ENCODE measurements around the gene MAP3K6.

MAP3K6 gene

DNA sequence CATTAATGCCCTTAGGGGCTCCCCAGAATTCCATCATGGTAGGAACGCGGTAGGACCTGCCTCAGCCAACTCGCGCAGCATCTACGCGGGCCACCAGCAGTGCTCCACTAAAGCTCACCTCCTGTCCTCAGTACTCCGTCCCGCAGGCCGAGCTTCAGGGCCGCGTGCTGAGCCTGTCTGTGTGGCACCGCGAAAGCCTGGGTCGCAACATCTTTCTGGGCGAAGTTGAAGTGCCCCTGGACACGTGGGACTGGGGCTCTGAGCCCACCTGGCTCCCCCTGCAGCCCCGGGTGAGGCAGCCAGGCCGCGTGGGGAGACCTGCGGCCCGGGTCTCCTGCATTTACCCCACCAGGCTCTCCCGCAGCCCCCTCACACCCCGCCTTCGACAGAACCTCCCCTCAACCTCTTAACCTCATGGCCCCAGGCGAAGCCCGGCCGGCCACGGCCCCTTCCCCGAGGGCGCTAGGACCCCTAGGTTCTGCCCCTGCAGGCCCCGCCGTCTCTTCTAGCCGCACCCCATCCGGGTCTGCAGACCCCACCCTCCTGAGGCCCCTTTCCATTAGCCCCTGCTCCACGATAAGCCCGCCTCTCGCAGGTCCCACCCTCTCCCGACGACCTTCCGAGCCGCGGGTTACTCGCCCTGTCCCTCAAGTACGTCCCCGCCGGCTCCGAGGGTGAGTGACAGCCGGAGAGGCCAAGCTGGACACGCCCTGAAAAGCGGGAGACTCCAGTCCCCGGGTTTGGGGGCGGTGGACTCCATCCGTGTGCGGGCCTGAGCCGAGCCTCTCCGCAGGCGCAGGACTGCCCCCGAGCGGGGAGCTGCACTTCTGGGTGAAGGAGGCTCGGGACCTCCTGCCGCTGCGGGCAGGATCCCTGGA, 15.9 kb downstream of the MAP3K6 start:
- H3K4me3 Mint-ChIP-seq, result no peak overlapping the region
- H3K36me3 Mint-ChIP-seq, result peaks cover 22% of the 10 kb centered on the region
- H3K4me1 Mint-ChIP-seq, result peaks cover 22% of the 10 kb centered on the region
- no peak overlapping the region for H3K27ac Mint-ChIP-seq
- H3K9me3 Mint-ChIP-seq, result no peaks in the 10 kb centered on the region
- no peaks in the 10 kb centered on the region for H3K27me3 Mint-ChIP-seq
- no peak for DNase-seq
- CTCF ChIA-PET, result no interaction called here

DNA sequence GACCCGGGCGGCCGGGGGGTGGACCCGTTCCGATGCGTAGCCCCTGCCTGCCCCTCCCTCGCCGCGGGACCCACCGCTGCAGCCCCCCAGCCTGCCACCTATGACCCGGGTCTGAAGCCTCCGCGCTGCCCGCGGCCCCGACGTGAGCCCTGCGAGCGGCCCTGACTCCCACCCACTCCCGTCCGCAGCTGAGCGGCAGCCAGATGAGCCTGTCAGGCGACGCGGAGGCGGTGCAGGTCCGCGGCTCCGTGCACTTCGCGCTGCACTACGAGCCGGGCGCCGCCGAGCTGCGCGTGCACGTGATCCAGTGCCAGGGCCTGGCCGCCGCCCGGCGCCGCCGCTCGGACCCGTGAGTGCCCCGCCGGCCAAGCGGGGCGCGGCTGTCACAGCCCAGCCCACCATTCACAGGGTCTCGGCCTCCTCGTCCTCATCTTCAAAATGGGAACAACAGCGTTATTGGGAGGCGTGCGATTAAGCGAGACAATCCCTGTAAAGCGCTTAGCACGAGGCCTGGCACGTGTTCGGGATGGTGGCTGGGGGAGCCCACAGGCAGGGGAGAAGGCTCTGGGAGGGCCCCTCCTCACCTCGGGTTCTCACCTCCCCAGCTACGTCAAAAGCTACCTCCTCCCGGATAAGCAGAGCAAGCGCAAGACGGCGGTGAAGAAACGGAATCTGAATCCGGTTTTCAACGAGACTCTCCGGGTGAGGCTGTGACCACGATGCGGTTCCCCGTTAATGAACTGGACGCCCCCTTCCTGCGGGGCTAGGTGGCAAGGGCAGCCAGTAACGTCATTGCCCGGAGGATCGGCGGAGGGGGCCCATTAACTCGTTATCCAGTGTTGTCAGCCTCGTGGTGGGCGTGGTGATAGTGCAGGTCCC, 16.7 kb downstream of the MAP3K6 start:
- Mint-ChIP-seq H3K27ac (no peak overlapping the region), H3K36me3 (peaks cover 27% of the 10 kb centered on the region), H3K9me3 (no peaks in the 10 kb centered on the region), H3K4me1 (peaks cover 22% of the 10 kb centered on the region), H3K27me3 (no peaks in the 10 kb centered on the region), H3K4me3 (no peak overlapping the region)
- no peak for DNase-seq
- CTCF ChIA-PET, result interaction anchor here (0.9 to 1.7 kb wide), 3 partner anchors 16 to 27 kb away, joined by 3 read pairs; partner anchors contain the start of gene MAP3K6

DNA sequence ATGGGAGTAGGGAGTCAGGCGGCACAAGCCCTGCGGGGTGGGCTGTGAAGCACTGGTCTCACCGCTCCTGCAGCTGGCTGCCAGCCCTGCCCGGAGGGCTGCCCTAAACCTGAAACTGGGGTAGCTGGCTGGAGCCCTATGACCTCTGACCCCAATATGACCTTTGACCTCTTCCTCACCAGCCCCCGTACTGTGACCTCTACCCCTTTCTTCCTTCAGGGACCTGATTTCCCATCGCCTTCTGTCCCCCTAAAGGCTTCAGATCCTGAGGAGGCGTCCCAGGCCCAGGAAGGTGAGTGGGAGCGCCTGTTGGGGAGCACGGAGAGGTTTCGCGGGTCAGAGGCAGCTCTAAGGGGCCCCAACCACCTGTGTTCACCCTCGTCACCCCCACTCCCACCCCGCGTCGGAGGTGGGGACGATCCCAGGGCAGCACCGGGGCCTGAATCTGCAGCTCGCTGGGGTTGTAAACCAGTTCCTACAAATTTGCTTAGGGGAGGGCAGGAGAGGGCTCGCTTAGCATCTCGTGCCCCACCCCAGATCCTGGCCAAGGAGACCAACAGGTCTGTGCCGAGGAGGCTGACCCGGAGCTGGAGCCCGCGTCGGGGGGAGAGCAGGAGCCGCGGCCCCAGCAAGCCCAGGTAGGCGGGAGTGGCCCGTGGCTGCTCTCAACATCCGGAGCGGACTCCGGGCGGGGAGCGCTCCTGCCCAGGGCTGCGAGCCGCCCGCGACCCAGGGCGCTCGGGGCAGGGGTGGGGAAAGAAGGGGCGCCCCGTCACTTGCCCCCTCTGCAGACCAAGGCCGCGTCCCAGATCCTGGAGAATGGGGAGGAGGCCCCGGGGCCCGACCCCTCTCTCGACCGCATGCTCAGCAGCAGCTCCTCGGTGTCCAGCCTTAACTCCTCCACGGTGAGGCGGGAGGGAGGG, 17.6 kb downstream of the MAP3K6 start:
- CTCF ChIA-PET, result interaction anchor here (0.9 to 1.7 kb wide), 4 partner anchors 8 to 26 kb away, joined by 3 to 4 read pairs (median 3); partner anchors contain the start of gene MAP3K6
- Mint-ChIP-seq H3K36me3 (peaks cover 30% of the 10 kb centered on the region), H3K9me3 (no peaks in the 10 kb centered on the region), H3K4me3 (peak overlapping the region; percentile 31), H3K4me1 (peaks cover 28% of the 10 kb centered on the region), H3K27me3 (no peaks in the 10 kb centered on the region), H3K27ac (peak overlapping the region; percentile 33)
- DNase-seq, result peak; percentile 59

DNA sequence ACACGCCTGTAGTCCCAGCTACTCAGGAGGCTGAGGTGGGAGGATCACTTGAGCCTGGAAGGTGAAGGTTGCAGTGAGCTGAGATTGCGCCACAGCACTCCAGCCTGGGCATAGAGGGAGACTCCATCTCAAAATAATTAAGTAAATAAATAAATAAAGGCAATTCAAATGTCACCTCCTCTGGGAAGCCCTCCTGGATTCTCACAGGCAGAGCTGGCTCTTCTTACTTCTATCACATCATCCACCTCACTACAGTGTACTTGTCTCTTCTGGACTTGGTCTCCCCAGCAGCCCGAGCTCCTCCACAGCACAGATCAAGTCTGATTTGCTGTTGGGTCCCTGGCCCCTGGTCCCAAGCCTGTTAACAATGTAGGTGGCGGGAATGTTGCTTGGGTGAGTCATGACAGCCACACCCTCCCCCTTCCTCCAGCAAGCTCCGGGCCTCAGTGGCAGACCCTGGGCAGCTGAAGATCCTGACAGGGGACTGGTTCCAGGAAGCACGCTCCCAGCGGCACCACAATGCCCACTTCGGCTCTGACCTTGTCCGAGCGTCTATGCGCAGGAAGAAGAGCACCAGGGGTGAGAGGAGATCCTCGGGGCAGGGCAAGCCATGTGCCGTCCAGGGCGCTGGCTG, 19.7 kb downstream of the MAP3K6 start:
- H3K27ac Mint-ChIP-seq, result peak overlapping the region; percentile 24
- no peak overlapping the region for H3K4me3 Mint-ChIP-seq
- peaks cover 42% of the 10 kb centered on the region for H3K36me3 Mint-ChIP-seq
- H3K4me1 Mint-ChIP-seq, result peaks cover 42% of the 10 kb centered on the region
- CTCF ChIA-PET, result interaction anchor here (1.4 kb wide), 1 partner anchor 10 kb away, joined by 10 read pairs; no protein-coding TSS in a partner anchor
- no peaks in the 10 kb centered on the region for H3K9me3 Mint-ChIP-seq
- no peak for DNase-seq
- H3K27me3 Mint-ChIP-seq, result no peaks in the 10 kb centered on the region

DNA sequence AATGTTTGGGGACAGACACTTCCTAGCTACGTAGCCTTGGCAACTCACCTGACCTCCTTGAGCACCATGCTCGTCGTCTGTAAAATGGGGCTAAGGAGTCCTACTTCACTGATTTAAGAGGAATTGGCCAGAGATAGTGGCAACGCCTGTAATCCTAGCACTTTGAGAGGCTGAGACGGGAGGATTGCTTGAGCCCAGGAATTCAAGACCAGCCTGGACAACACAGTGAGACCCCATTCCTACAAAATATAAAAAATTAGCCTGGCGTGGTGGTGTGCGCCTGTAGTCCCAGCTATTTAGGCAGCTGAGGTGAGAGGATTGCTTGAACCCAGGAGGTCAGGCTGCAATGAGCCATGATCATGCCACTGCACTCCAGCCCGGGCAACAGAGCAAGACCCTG, 20.4 kb downstream of the MAP3K6 start:
- Mint-ChIP-seq H3K27me3 (no peaks in the 10 kb centered on the region), H3K9me3 (no peaks in the 10 kb centered on the region), H3K4me3 (no peak overlapping the region), H3K36me3 (peaks cover 43% of the 10 kb centered on the region), H3K27ac (no peak overlapping the region), H3K4me1 (peaks cover 48% of the 10 kb centered on the region)
- no peak for DNase-seq
- CTCF ChIA-PET, result interaction anchor here (1.0 to 2.2 kb wide), 3 partner anchors 9 to 41 kb away, joined by 4 to 10 read pairs (median 5); no protein-coding TSS in a partner anchor

DNA sequence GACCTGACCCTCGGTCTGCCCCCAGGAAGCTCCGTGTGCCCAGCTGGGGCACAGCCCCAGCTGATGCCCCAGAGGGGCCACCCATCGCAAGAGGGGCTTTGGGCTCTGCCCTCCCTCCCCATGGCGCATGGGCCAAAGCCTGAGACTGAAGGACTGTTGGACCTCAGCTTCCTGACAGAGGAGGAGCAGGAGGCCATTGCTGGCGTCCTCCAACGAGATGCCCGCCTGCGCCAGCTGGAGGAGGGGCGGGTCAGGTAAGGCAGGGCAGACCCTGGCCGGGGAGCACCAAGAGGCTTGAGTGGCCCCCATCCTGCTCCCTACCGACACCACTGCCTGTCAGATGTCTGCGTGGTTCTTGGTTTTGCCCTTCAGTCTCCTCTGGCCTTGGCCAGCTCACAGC, 21.5 kb downstream of the MAP3K6 start:
- no peak for DNase-seq
- peaks cover 57% of the 10 kb centered on the region for H3K4me1 Mint-ChIP-seq
- no peaks in the 10 kb centered on the region for H3K27me3 Mint-ChIP-seq
- CTCF ChIA-PET, result interaction anchor here (0.7 to 2.2 kb wide), 7 partner anchors 11 to 42 kb away, joined by 3 to 8 read pairs (median 4); partner anchors contain the start of gene MAP3K6
- no peak overlapping the region for H3K4me3 Mint-ChIP-seq
- peaks cover 40% of the 10 kb centered on the region for H3K36me3 Mint-ChIP-seq
- no peaks in the 10 kb centered on the region for H3K9me3 Mint-ChIP-seq
- H3K27ac Mint-ChIP-seq, result peak overlapping the region; percentile 33

DNA sequence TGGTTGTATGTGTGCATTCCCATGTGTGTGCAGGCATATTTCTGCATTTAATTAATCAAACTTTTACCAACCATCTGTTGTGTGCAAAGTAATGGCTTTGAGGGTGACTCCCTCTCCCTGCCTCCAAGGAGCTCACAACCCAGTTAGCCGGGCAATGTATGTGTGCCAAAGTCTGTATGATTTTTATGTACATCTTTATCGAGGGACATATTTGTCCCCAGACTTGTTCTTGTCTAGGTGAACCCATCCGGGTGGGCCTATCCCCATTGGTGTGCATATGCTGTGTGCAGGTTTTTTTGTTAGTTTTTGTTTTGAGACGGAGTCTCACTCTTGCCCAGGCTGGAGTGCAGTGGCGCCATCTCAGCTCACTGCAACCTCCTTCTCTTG, 23.1 kb downstream of the MAP3K6 start:
- H3K4me1 Mint-ChIP-seq, result peaks cover 65% of the 10 kb centered on the region
- peak; percentile 46 for DNase-seq
- H3K27me3 Mint-ChIP-seq, result no peaks in the 10 kb centered on the region

DNA sequence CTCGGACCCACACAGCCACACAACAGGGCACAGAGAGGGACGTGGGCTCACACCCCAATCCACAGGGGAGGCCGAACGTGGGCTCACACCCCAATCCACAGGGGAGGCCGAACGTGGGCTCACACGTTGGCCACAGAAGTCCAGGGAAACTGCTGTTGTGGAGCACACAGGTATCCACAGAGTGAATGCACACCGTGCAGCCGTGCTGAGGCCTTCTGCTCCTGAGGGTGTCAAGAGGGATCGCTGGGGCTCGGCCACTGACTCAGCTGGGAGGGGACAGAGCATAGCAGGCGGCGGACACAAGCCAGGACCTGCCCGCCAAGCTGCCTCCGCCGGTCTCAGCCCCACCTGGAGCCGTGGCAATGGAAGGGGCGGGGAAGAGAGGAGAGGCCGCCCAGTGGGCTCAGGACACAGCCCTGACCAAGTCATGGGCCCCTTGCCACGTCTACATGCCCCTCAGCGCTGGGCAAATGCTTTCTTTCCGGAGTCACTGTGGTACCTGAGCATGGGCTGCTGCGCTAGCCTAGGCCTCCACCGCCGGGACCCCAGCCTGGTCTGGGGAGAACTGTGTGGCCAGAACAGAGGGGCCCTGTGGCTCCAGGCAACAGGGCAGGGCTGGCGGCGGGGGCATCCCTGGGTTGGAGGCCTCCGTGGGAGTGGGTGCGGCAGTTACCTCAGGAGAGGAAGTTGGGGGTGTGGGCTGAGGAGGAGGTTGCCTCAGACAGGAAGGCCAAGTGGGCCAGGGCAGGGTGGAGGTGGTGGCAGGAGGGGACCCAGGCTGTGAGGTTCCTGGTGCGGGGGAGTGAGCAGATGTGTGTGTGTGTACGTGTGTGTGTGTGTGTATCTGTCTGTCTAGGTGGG, 23.8 kb downstream of the MAP3K6 start:
- DNase-seq, result peak; percentile 87
- Mint-ChIP-seq H3K4me3 (peak overlapping the region; percentile 90), H3K36me3 (peaks cover 44% of the 10 kb centered on the region), H3K9me3 (no peaks in the 10 kb centered on the region), H3K27me3 (no peaks in the 10 kb centered on the region), H3K27ac (peak overlapping the region; percentile 90), H3K4me1 (peaks cover 65% of the 10 kb centered on the region)
- CTCF ChIA-PET, result interaction anchor here (0.6 to 3.2 kb wide), 8 partner anchors 10 to 320 kb away, joined by 3 to 26 read pairs (median 4); partner anchors contain the start of gene MAP3K6

More for the DNA sequence above, 23.1 kb downstream of the MAP3K6 start:
- H3K4me3 Mint-ChIP-seq, result peak overlapping the region; percentile 90
- peak overlapping the region; percentile 90 for H3K27ac Mint-ChIP-seq
- CTCF ChIA-PET, result interaction anchor here (1.0 to 2.8 kb wide), 4 partner anchors 11 to 319 kb away, joined by 3 to 26 read pairs (median 4); partner anchors contain the start of gene MAP3K6
- H3K9me3 Mint-ChIP-seq, result no peaks in the 10 kb centered on the region
- peaks cover 43% of the 10 kb centered on the region for H3K36me3 Mint-ChIP-seq

DNA sequence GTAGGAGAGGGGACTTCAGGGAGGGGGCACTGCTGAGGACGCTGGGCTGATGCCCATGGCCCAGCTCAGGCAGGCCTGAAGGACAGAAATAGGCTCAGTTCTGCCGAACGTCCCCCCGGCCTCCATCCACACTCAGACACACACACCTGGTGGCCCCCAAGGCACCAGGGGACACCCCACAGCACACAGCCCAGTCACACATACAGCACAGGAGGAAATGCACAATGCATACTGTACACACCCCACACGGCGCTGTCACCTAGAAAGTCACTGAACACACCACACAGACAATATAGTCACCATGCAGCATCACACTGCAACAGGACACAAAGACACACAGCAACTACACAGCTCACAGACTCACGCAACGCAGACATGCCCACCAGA, 24.4 kb downstream of the MAP3K6 start:
- Mint-ChIP-seq H3K27me3 (no peaks in the 10 kb centered on the region), H3K27ac (peak overlapping the region; percentile 90), H3K9me3 (no peaks in the 10 kb centered on the region), H3K4me3 (peak overlapping the region; percentile 90), H3K36me3 (peaks cover 43% of the 10 kb centered on the region), H3K4me1 (peaks cover 61% of the 10 kb centered on the region)
- peak; percentile 57 for DNase-seq
- CTCF ChIA-PET, result interaction anchor here (0.6 to 3.2 kb wide), 8 partner anchors 10 to 321 kb away, joined by 3 to 26 read pairs (median 4); no protein-coding TSS in a partner anchor

DNA sequence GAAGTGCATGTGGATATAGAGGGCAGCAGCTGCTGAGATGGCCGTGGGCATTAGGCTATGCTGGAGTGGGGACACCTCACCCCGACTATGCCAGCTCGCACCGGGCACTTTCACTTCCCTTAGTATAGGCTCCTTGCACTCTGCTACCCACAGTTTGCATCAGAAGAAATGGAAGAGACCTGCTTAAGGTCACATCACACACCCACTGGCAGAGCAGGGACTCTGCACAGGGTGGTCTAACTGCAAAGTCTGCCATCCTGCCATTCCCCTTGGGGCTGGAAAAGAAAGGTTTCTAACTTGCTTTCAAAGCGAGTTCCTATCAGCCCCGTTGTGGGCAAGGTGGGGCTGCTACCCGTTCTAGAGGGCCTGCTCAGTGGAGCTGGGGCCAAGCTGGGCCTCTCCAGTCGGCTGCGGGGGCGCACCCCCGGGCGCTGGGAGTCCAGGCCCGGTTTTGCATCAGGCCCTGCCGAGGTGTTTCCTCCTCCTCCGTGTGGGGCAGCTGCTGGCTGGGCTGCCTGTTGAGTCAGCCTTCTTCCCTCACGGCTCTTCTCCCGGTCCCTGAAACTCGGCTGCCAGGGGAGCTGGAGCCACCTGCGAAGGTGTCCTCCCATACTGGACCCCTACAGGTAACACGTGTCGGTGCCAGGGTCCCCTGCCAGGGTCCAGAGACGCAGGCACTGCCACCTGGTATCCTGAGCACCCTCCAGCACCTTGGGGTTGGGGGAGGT, 25.1 kb downstream of the MAP3K6 start, which contains the start of gene SYTL1:
SYTL1 (plus strand) TSS at position 498 of the 728 bp plus-strand sequence. CDS start 3,313 bp downstream, outside the sequence.
- Mint-ChIP-seq H3K4me3 (peak within 1 kb of the TSS; percentile 90), H3K36me3 (peaks cover 41% of the 10 kb centered on the region), H3K4me1 (peaks cover 59% of the 10 kb centered on the region), H3K27me3 (no peaks in the 10 kb centered on the region), H3K9me3 (no peaks in the 10 kb centered on the region), H3K27ac (peak within 1 kb of the TSS; percentile 90)
- peak; percentile 81 for DNase-seq
- CTCF ChIA-PET, result interaction anchor here (0.6 to 3.2 kb wide), 8 partner anchors 9 to 50 kb away, joined by 3 to 26 read pairs (median 4); partner anchors contain the start of gene GPR3

DNA sequence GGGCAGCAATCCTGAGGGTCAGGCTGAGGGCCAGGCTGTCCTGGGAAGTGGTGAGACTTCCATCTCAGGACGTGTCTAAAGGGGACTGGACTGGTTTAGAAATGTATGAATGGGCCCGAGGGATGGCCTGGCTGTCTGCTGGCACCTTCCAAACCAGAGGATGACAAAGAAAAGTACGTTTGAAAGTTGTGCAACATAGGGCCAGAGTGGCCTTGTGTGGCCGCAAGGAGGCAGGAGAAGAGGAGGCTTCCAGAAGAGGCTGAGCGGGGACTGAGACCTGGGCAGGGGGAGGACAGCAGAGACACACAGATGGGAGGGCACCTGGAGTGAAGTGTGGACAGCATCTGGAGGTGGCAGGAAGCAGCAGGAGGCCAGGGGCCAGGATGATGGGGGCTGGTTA, 27.5 kb downstream of the MAP3K6 start:
- no peak for DNase-seq
- CTCF ChIA-PET, result interaction anchor here (0.7 to 1.5 kb wide), 3 partner anchors 18 to 56 kb away, joined by 3 read pairs; no protein-coding TSS in a partner anchor
- Mint-ChIP-seq H3K36me3 (peaks cover 40% of the 10 kb centered on the region), H3K27ac (peak overlapping the region; percentile 30), H3K4me3 (no peak overlapping the region), H3K27me3 (no peaks in the 10 kb centered on the region), H3K4me1 (peaks cover 45% of the 10 kb centered on the region), H3K9me3 (no peaks in the 10 kb centered on the region)
